Endothelial cell of umbilical vein (primary cell): ENCODE data around the gene FAM118B. TPM values are rescaled to one million over a fixed set of nuclear protein-coding genes. Genes with fewer than 3 reads are reported as not detected.

ENCODE experiments used
- BruUV-seq: library from RNA; stranded (reverse); fragments of 400-500 nt; replicated peaks from 2 replicates; lab custom pipeline; 2021; lab: Mats Ljungman, UMichigan
- CTCF ChIA-PET: fragments of 300-600, 350-600 bp; sonication (Branson Sonifier 250); formaldehyde crosslinking; loops from one replicate; lab custom pipeline; 2021; ENCODE audit warnings: antibody characterized with exemption, inconsistent platforms; lab: Charles Lee
- POLR2A ChIA-PET: fragments of 300-600, 350-600 bp; sonication (Branson Sonifier 250); formaldehyde crosslinking; loops from one replicate; lab custom pipeline; 2021; ENCODE audit warnings: antibody characterized with exemption, inconsistent platforms; lab: Charles Lee
- DNase-seq: peaks from one replicate; pipeline ENCODE4 v3.0.0-alpha.2; 2011; ENCODE audit warnings: low read depth, low spot score
- FAIRE-seq: peaks from 2 replicates; lab custom pipeline; 2011; peaks lifted over from hg19 to GRCh38; lab: Jason Lieb, UNC
- H2AFZ ChIP-seq: 2 replicates; pipeline ENCODE4 v1.6.0; 2012; ENCODE audit warnings: low read depth, low read length, control low read depth, inconsistent platforms
- H3K27ac ChIP-seq: 2 replicates; pipeline ENCODE4 v1.5.1; 2011; ENCODE audit warnings: low read depth, mild to moderate bottlenecking, control low read depth, low read length, moderate library complexity; ENCODE audit not compliant: insufficient read depth
- H3K27me3 ChIP-seq, 2 experiments: 2 replicates each; pipeline versions ENCODE4 v1.6.0 to v1.6.1; 2011; ENCODE audit warnings: low read length in 2 of 2, mixed read lengths in 1 of 2; ENCODE audit not compliant: control insufficient read depth in 2 of 2, insufficient read depth in 2 of 2
- H3K36me3 ChIP-seq, 2 experiments: 2 replicates in 1 of 2; 3 replicates in 1 of 2; pipeline ENCODE4 v1.5.1; 2011; ENCODE audit warnings: low read length in 2 of 2, mild to moderate bottlenecking in 1 of 2, moderate library complexity in 1 of 2; ENCODE audit not compliant: control insufficient read depth in 2 of 2, insufficient read depth in 2 of 2; ENCODE audit errors: extremely low read depth in 1 of 2
- H3K4me1 ChIP-seq: 3 replicates; pipeline ENCODE4 v1.5.1; 2011; ENCODE audit warnings: mild to moderate bottlenecking, low read length; ENCODE audit not compliant: control insufficient read depth, insufficient read depth; ENCODE audit errors: extremely low read depth
- H3K4me2 ChIP-seq: 2 replicates; pipeline ENCODE4 v1.6.1; 2011; ENCODE audit warnings: low read length, control low read depth, mixed read lengths; ENCODE audit not compliant: insufficient read depth
- H3K4me3 ChIP-seq, 3 experiments: fragments of 200-600 bp in 1 of 3; sonication (generic), shearing (Covaris generic) in 1 of 3; replicated peaks in 1 of 3; 2 replicates each; pipeline ENCODE4 v1.5.1; 2011 to 2016; ENCODE audit warnings: control low read depth in 3 of 3, low read length in 3 of 3, mild to moderate bottlenecking in 2 of 3, inconsistent platforms in 1 of 3, low read depth in 1 of 3, moderate library complexity in 1 of 3; ENCODE audit not compliant: insufficient read depth in 1 of 3
- H3K79me2 ChIP-seq: 2 replicates; pipeline ENCODE4 v1.6.0; 2012; ENCODE audit warnings: low read length, inconsistent platforms; ENCODE audit not compliant: control insufficient read depth, insufficient read depth
- H3K9ac ChIP-seq: replicated peaks from 2 replicates; pipeline ENCODE3; 2011; ENCODE audit warnings: low read length, control low read depth; ENCODE audit not compliant: insufficient read depth; ENCODE audit errors: extremely low read depth
- H3K9me1 ChIP-seq: replicated peaks from 3 replicates; pipeline ENCODE4 v1.6.0; 2011; ENCODE audit warnings: mild to moderate bottlenecking, low read length; ENCODE audit not compliant: control insufficient read depth, insufficient read depth; ENCODE audit errors: extremely low read depth
- H3K9me3 ChIP-seq: replicated peaks from 2 replicates; pipeline ENCODE4 v1.5.1; 2012; ENCODE audit warnings: low read length, inconsistent platforms; ENCODE audit not compliant: control insufficient read depth, insufficient read depth
- H4K20me1 ChIP-seq: replicated peaks from 2 replicates; pipeline ENCODE3; 2011; ENCODE audit warnings: mild to moderate bottlenecking, low read length; ENCODE audit not compliant: control insufficient read depth, insufficient read depth; ENCODE audit errors: extremely low read depth
- EZH2 ChIP-seq: IDR thresholded peaks from 2 replicates; pipeline ENCODE4 v1.6.1; 2012; ENCODE audit warnings: borderline replicate concordance, low read depth, mild to moderate bottlenecking, moderate library complexity, low read length, inconsistent platforms; ENCODE audit not compliant: severe bottlenecking
- FOS ChIP-seq: IDR thresholded peaks from 2 replicates; pipeline ENCODE4 v1.6.1; 2011; ENCODE audit warnings: mild to moderate bottlenecking, low read length, moderate library complexity, borderline replicate concordance; ENCODE audit not compliant: insufficient read depth
- GATA2 ChIP-seq: IDR thresholded peaks from 2 replicates; pipeline ENCODE4 v1.7.0; 2011; ENCODE audit warnings: low read depth, mild to moderate bottlenecking, moderate library complexity, mixed read lengths, low read length; ENCODE audit not compliant: insufficient read length, insufficient read depth
- JUN ChIP-seq: IDR thresholded peaks from 2 replicates; pipeline ENCODE4 v1.6.1; 2011; ENCODE audit warnings: borderline replicate concordance, low read depth; ENCODE audit not compliant: insufficient read length, insufficient read depth
- MYC ChIP-seq: IDR thresholded peaks from one replicate; pipeline ENCODE4 v1.6.1; 2011; ENCODE audit warnings: mild to moderate bottlenecking, low read depth, low read length
- POLR2A ChIP-seq: IDR thresholded peaks from 2 replicates; pipeline ENCODE4 v1.6.1; 2012; ENCODE audit warnings: low read depth, mild to moderate bottlenecking, control low read depth, low read length
- POLR2AphosphoS5 ChIP-seq: IDR thresholded peaks from 2 replicates; pipeline ENCODE4 v1.6.1; 2012; ENCODE audit warnings: low read depth, mild to moderate bottlenecking, control low read depth, low read length, moderate library complexity; ENCODE audit not compliant: insufficient read depth
- dilution Hi-C: fragments of 300-500 bp; cut with MboI; formaldehyde crosslinking; loops from one replicate; pipeline ENCODE4 v1.15.0; 2019; ENCODE audit warnings: low sequenced_read_pairs; ENCODE audit not compliant: extremely low pct_ligation_motif_present
- intact Hi-C: fragments of 100-400 bp; cut with micrococcal nuclease; formaldehyde crosslinking; loops from one replicate; pipeline ENCODE4 v1.10.0; 2022
- polyA plus RNA-seq, 4 experiments: library from polyadenylated mRNA; depleted of rRNA in 3 of 4; stranded (reverse) in 3 of 4; unstranded in 1 of 4; fragments of >200 nt; gene quantifications; 2 replicates each; pipeline versions ENCODE4 v1.2.1 to v1.2.3, GENCODE V29; 2011 to 2012; ENCODE audit warnings: missing spikeins in 1 of 4
- total RNA-seq: library from RNA; stranded (reverse); gene quantifications from 2 replicates; pipeline ENCODE4 v1.2.3, GENCODE V29; 2021
- TF ChIP-seq, protein P1 (sequence below): IDR thresholded peaks from 2 replicates; pipeline ENCODE4 v1.6.1; 2011; ENCODE audit not compliant: insufficient read depth, insufficient read length
- TF ChIP-seq, protein P2 (sequence below), 2 donors: IDR thresholded peaks; 1 replicate in 1 of 2; 2 replicates in 1 of 2; pipeline ENCODE4 v1.5.1; 2011; ENCODE audit warnings: low read length in 2 of 2, mild to moderate bottlenecking in 2 of 2, moderate library complexity in 2 of 2, control low read depth in 1 of 2, inconsistent platforms in 1 of 2, low read depth in 1 of 2; ENCODE audit not compliant: insufficient read depth in 1 of 2; ENCODE audit errors: extremely low read depth in 1 of 2

FAM118B gene
- total and polyA plus RNA-seq, 2 donors (not counting 3 experiments of a cell fraction or from before 2014, with no cell fraction given): 26.6 to 35.8 TPM

DNA sequence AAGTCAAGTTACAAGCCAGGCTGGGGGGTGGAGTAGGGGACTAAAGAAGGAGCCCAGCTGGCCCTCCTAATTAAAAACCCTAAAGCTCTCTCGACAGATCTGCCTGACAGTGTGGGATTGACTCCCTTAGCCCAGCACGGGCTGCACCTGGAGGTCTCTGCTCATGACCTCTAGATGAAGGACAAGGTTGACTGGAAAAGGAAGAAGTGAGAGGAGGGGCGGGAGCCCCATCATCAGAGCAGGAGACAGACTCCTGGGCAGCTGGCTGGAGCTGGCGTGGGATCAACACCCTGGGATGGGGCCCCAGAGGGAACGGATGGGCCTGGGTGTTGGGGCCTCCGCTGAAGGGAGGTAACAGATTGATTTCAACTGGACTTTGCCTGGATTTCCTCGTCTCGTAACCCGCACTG lies 46.3 kb upstream of the FAM118B start:
- Histone ChIP-seq H3K9ac (no peak overlapping the region), H3K9me3 (no peaks in the 10 kb centered on the region), H4K20me1 (no peaks in the 10 kb centered on the region), H3K79me2 (no peaks in the 10 kb centered on the region), H3K4me2 (no peak overlapping the region), H3K9me1 (no peaks in the 10 kb centered on the region), H3K27me3 (peaks cover 0 to 6% of the 10 kb centered on the region in 2 experiments), H3K36me3 (no peaks in the 10 kb centered on the region), H3K4me1 (no peaks in the 10 kb centered on the region), H2AFZ (no peak overlapping the region), H3K27ac (no peak overlapping the region), H3K4me3 (no peak overlapping the region)
- FAIRE-seq (no peak), DNase-seq (no peak)
- CTCF ChIA-PET: no interaction called here
- intact Hi-C loops (no loop called here), dilution Hi-C loops (no loop called here)
- no TSS peak for BruUV-seq
- TF ChIP-seq JUN (no peak), GATA2 (no peak), FOS (no peak), POLR2A (no peak), EZH2 (no peak), MYC (no peak), POLR2AphosphoS5 (no peak)
- TF ChIP-seq, protein P1, sequence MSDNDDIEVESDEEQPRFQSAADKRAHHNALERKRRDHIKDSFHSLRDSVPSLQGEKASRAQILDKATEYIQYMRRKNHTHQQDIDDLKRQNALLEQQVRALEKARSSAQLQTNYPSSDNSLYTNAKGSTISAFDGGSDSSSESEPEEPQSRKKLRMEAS: no peak
- TF ChIP-seq, protein P2, sequence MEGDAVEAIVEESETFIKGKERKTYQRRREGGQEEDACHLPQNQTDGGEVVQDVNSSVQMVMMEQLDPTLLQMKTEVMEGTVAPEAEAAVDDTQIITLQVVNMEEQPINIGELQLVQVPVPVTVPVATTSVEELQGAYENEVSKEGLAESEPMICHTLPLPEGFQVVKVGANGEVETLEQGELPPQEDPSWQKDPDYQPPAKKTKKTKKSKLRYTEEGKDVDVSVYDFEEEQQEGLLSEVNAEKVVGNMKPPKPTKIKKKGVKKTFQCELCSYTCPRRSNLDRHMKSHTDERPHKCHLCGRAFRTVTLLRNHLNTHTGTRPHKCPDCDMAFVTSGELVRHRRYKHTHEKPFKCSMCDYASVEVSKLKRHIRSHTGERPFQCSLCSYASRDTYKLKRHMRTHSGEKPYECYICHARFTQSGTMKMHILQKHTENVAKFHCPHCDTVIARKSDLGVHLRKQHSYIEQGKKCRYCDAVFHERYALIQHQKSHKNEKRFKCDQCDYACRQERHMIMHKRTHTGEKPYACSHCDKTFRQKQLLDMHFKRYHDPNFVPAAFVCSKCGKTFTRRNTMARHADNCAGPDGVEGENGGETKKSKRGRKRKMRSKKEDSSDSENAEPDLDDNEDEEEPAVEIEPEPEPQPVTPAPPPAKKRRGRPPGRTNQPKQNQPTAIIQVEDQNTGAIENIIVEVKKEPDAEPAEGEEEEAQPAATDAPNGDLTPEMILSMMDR (IDR thresholded peaks at IDR 0.05; ENCODE audit: extremely low read depth in 1 of 2, insufficient read depth in 1 of 2, low read depth in 1 of 2, low read length in 2 of 2): no peak
- POLR2A ChIA-PET: no interaction called here
